Measurements from ENCODE around the gene CXCL3.

CXCL3 gene

DNA sequence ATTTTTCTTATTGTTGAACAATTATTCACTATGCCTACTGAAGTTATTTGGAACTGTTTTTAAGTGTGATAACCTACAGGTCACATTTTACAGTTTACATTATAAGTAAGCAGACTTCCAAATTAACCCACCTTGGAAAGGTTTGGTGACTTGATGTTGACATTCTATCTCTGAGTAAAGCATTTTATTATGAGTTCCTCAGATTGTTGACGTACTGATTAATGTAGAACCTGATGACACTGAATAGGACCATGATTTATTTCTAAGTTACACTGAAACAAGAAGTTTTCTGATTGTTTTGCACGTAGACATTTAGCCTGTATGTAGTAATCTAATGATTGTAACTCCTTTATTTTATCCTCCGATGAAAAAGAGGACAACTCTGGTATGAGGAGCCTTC is 17.0 kb upstream of the CXCL3 start:
- no peak overlapping the region for H3K27ac ChIP-seq (ENCODE audit: low read length)
- H3K9me3 ChIP-seq (ENCODE audit: insufficient read depth, low read length, severe bottlenecking): no peaks in the 10 kb centered on the region
- H3K4me3 ChIP-seq (ENCODE audit: low read depth in 1 of 2, low read length in 2 of 2): no peak overlapping the region
- H3K4me2 ChIP-seq (ENCODE audit: insufficient read depth, low read length): no peak overlapping the region
- no peak for ATAC-seq (ENCODE audit: insufficient read depth, low read depth)
- TF ChIP-seq, protein P1, sequence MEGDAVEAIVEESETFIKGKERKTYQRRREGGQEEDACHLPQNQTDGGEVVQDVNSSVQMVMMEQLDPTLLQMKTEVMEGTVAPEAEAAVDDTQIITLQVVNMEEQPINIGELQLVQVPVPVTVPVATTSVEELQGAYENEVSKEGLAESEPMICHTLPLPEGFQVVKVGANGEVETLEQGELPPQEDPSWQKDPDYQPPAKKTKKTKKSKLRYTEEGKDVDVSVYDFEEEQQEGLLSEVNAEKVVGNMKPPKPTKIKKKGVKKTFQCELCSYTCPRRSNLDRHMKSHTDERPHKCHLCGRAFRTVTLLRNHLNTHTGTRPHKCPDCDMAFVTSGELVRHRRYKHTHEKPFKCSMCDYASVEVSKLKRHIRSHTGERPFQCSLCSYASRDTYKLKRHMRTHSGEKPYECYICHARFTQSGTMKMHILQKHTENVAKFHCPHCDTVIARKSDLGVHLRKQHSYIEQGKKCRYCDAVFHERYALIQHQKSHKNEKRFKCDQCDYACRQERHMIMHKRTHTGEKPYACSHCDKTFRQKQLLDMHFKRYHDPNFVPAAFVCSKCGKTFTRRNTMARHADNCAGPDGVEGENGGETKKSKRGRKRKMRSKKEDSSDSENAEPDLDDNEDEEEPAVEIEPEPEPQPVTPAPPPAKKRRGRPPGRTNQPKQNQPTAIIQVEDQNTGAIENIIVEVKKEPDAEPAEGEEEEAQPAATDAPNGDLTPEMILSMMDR (IDR thresholded peaks at IDR 0.05; ENCODE audit: borderline replicate concordance, extremely low read depth, low read length, poor library complexity, severe bottlenecking): no peak
- no peak for TF ChIP-seq EZH2 (IDR thresholded peaks at IDR 0.05; ENCODE audit: borderline replicate concordance, low read depth, low read length, severe bottlenecking)
- H3K4me1 ChIP-seq (ENCODE audit: insufficient read depth, low read length): peaks cover 24% of the 10 kb centered on the region
- no peak overlapping the region for H3K9ac ChIP-seq (ENCODE audit: low read depth, low read length)
- H3K79me2 ChIP-seq (ENCODE audit: insufficient read depth, low read length): no peaks in the 10 kb centered on the region
- H4K20me1 ChIP-seq (ENCODE audit: insufficient read depth, low read length): no peaks in the 10 kb centered on the region
- no peak overlapping the region for H2AFZ ChIP-seq (ENCODE audit: low read depth, low read length)
- no peaks in the 10 kb centered on the region for H3K36me3 ChIP-seq (ENCODE audit: insufficient read depth, low read length)
- no peaks in the 10 kb centered on the region for H3K27me3 ChIP-seq (ENCODE audit: insufficient read depth, low read length, poor library complexity)
- DNase-seq: no peak

DNA sequence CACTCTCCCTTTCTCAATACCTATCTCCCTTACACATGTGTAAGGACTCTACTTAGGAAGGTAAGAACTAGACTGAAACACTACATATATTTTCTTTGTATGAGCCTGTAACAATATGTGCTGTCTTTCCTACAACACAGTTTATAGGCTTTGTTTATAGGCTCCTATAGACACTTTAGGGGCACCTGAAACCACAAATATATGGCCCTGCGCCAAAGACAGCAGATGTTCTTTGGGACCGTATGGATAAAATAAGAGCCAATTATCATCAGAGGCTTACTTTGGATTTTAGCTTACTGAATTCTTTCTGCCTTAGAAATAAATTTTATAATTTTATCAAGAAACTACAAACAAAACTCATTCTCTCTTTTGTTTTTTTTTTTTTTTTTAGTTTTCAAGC is 16.6 kb upstream of the CXCL3 start:
- Histone ChIP-seq H3K27me3 (ENCODE audit: insufficient read depth, low read length, poor library complexity) (no peaks in the 10 kb centered on the region), H3K9ac (ENCODE audit: low read depth, low read length) (no peak overlapping the region), H3K4me3 (ENCODE audit: low read depth in 1 of 2, low read length in 2 of 2) (no peak overlapping the region), H3K4me2 (ENCODE audit: insufficient read depth, low read length) (peak overlapping the region; percentile 14; the same call in 1 of the 2 replicates), H3K4me1 (ENCODE audit: insufficient read depth, low read length) (peaks cover 24% of the 10 kb centered on the region), H3K79me2 (ENCODE audit: insufficient read depth, low read length) (no peaks in the 10 kb centered on the region), H3K36me3 (ENCODE audit: insufficient read depth, low read length) (no peaks in the 10 kb centered on the region), H3K27ac (ENCODE audit: low read length) (peak overlapping the region; percentile 78), H2AFZ (ENCODE audit: low read depth, low read length) (no peak overlapping the region), H3K9me3 (ENCODE audit: insufficient read depth, low read length, severe bottlenecking) (no peaks in the 10 kb centered on the region), H4K20me1 (ENCODE audit: insufficient read depth, low read length) (no peaks in the 10 kb centered on the region)
- ATAC-seq (ENCODE audit: insufficient read depth, low read depth) (peak; percentile 47), DNase-seq (peak; percentile 47)
- TF ChIP-seq, protein P1 (IDR thresholded peaks at IDR 0.05; ENCODE audit: borderline replicate concordance, extremely low read depth, low read length, poor library complexity, severe bottlenecking): no peak
- TF ChIP-seq EZH2 (IDR thresholded peaks at IDR 0.05; ENCODE audit: borderline replicate concordance, low read depth, low read length, severe bottlenecking): no peak

DNA sequence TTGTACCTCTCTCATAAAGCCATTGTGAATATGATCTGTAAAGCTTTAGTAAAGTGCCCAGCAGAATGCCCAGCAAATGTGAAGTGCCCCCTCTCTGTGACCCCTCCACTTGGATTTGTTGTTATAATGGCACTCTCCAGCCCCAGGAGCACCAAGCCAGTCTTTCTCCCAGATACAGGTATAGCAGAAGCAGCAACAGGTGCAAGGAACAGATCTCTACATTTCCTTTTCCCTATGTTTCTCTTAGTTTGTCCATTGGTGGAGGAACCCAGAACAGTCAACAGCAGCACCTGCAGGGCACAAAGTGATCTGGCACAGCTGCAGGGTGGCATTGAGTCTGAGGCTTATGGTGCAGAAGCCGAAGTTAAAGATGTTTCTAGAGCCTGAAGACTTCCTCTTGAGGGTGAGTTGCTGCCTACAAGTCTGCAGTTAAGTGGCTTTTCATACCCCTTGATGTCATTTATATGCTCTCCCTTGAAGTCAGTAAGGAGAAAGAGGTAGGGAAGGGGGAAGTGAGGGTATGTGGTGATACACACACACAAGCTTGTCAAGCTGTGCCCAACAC is 16.1 kb upstream of the CXCL3 start:
- Histone ChIP-seq H4K20me1 (ENCODE audit: insufficient read depth, low read length) (no peaks in the 10 kb centered on the region), H3K4me2 (ENCODE audit: insufficient read depth, low read length) (peak overlapping the region; percentile 25), H3K4me3 (ENCODE audit: low read depth in 1 of 2, low read length in 2 of 2) (no peak overlapping the region), H3K9me3 (ENCODE audit: insufficient read depth, low read length, severe bottlenecking) (no peaks in the 10 kb centered on the region), H2AFZ (ENCODE audit: low read depth, low read length) (peak overlapping the region; percentile 5; the same call in 1 of the 2 replicates), H3K27me3 (ENCODE audit: insufficient read depth, low read length, poor library complexity) (no peaks in the 10 kb centered on the region), H3K27ac (ENCODE audit: low read length) (peak overlapping the region; percentile 78), H3K79me2 (ENCODE audit: insufficient read depth, low read length) (no peaks in the 10 kb centered on the region), H3K4me1 (ENCODE audit: insufficient read depth, low read length) (peaks cover 24% of the 10 kb centered on the region), H3K9ac (ENCODE audit: low read depth, low read length) (no peak overlapping the region), H3K36me3 (ENCODE audit: insufficient read depth, low read length) (no peaks in the 10 kb centered on the region)
- ATAC-seq (ENCODE audit: insufficient read depth, low read depth) (peak; percentile 95), DNase-seq (peak; percentile 61)
- TF ChIP-seq, protein P1 (IDR thresholded peaks at IDR 0.05; ENCODE audit: borderline replicate concordance, extremely low read depth, low read length, poor library complexity, severe bottlenecking): peak; percentile 74
- no peak for TF ChIP-seq EZH2 (IDR thresholded peaks at IDR 0.05; ENCODE audit: borderline replicate concordance, low read depth, low read length, severe bottlenecking)
